IPS-18c (cell line): ENCODE data around the gene OTOP2.
"Not testable (repeated sequence)": the region's sequence is repeated elsewhere in the genome, so short reads cannot be mapped to it uniquely, and the experiment has no call there.

ENCODE experiments used
- H3K4me3 ChIP-seq: 2 replicates; pipeline ENCODE4 v1.7.0; 2013; ENCODE audit warnings: low read depth, mild to moderate bottlenecking, low read length, moderate library complexity; ENCODE audit not compliant: insufficient read depth
- H3K9me3 ChIP-seq: one replicate; pipeline ENCODE4 v1.6.1; 2013; ENCODE audit warnings: mild to moderate bottlenecking, low read length, moderate library complexity; ENCODE audit not compliant: control insufficient read depth, insufficient read depth

OTOP2 gene

DNA sequence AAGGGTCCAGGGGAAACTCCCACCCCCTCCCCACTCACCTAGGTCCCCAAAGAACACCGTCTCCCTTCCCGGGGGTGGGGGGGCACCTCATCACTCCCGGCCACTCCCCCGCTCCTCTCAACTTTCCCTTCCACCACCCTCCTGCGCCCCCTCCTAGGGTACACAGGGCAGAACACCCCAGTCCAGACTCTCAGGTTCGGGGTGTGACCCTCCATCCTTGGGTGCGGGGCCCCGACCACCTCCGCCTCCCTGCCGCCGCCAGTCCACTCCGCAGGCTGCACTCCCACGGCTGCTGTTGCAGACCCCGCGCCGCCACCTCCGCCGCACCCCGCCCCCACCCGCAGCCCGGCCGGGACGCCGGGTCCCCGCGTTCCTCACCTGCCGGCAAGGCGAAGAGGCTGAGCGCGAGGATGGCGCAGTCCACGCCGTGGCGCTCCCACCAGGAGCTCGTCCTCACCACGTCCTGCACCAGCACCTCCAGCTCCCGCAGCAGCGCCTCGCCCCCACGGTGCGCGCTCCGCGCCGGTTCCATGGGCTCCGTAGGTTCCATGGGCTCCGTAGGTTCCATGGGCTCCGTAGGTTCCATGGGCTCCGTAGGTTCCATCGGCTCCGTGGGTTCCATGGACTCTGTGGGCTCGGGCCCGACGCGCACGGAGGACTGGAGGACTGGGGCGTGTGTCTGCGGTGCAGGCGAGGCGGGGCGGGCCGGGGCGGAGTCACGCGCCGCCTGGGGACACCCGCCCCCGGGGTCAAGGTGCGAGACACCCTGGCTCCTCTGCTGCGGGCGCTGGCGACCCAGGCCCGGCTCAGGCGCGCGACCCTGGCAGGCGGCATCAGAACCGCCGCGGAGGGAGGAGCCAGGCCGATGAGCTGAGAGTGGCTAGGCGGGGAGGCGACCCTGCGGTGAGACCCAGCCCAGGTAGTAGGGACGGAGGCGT lies 30.8 kb upstream of the OTOP2 start, which contains the start of gene FADS6:
Gene FADS6, minus strand, starts transcription at position 660 of the 938 bp plus-strand sequence. Its CDS starts 38 bp downstream, at position 622.
- no peaks in the 10 kb centered on the region for H3K9me3 ChIP-seq
- H3K4me3 ChIP-seq = peak within 1 kb of the TSS; percentile 58

DNA sequence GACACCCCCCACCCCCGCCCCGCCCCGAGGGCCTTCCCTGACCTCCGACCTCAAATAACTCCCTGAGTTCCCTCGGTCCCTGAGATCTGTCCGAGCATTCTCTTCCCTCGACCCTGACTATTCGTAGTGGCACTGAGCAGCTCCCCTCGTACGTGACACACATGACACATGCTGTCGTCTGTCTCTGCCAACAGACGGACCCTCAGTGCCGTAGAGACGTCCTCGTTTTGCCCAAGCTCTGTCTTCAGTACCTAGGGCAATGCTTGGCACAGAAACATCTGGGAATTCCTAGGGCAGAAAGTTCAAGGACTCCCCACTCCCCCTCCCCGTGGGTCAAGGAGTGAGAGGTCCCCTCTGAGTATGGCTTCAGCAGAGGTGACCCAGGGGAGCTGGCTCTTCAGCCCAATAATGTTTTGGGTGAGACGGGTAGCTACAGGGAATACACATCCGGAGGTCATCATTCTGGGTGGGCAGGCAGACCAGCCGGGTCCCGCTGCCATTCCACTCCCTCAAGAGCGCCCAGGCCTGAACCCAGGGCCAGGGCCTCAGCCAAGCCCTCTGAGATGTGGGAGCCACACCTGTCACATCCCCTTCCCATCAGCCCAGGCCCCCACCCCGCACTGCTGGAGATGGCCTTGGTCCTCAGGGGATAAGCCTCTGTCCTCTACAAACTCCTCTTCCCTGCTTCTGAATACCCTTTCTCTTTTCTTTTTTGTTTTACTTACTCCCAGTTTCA lies 30.0 kb upstream of the OTOP2 start:
- H3K9me3 ChIP-seq = no peaks in the 10 kb centered on the region
- H3K4me3 ChIP-seq = peak overlapping the region; percentile 58

DNA sequence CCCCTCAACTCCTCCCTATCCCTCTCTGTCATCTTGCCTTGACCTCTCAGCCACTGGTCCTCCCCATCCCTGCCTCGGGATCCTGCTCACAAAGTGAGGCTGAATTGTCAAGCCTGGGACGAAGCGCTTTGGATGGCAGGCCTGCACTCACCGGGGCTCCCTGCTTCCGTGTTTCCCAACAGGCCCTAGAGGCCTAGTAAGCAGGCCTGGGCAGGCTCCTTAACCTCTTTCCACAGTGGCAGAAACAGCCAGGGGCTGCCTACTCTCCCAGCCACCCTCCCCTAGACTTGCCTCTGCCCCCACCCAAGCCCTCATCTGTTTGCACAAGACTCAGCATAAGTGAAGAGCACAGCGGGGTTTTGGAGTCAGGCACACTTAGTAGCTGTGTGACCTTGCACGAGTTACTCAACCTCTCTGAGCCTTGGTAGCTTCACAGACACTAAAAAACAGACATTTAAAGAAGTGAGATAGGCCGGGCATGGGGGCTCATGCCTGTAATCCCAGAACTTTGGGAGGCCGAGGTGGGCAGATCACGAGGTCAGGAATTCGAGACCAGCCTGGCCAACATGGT lies 25.6 kb upstream of the OTOP2 start:
- H3K4me3 ChIP-seq = no peak overlapping the region

GRCh38 chr17:74900208-74900607 lies 23.9 kb upstream of the OTOP2 start:
- Histone ChIP-seq H3K9me3 (no peaks in the 10 kb centered on the region), H3K4me3 (no peak overlapping the region)

More for the DNA sequence above, 25.6 kb upstream of the OTOP2 start:
- no peaks in the 10 kb centered on the region for H3K9me3 ChIP-seq

- Histone ChIP-seq H3K4me3 (no peak overlapping the region), H3K9me3 (no peaks in the 10 kb centered on the region)
These were observed 22.5 kb upstream of the OTOP2 start for GRCh38 chr17:74901353-74902135.

- Histone ChIP-seq H3K9me3 (no peaks in the 10 kb centered on the region), H3K4me3 (no peak overlapping the region)
These were observed 21.0 kb upstream of the OTOP2 start for GRCh38 chr17:74903034-74903433.

DNA sequence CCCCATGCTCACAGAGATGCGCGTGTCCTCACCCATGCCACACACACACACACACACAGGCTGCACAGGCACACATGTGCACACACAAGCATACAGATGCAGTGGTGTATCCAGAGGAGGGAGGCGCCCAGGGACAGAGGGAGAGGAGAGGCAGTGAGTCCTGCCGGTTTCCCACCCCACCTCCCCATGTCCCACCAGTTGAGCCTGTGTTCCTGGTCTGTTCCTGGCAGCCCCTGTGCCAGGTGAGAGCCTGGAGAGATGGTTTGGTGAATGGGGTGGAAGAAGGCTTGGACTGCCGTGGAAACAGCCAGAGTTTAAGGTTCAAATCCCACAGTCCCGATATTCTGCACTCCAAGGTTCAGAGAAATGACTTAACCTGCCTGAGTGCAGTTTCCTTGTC lies 20.4 kb upstream of the OTOP2 start:
- H3K9me3 ChIP-seq = no peaks in the 10 kb centered on the region
- H3K4me3 ChIP-seq = no peak overlapping the region

- H3K4me3 ChIP-seq = no peak overlapping the region
- H3K9me3 ChIP-seq = no peaks in the 10 kb centered on the region
These were observed 19.2 kb upstream of the OTOP2 start for GRCh38 chr17:74904687-74905409.

GRCh38 chr17:74906214-74906793 lies 17.8 kb upstream of the OTOP2 start:
- H3K4me3 ChIP-seq, H3K9me3 ChIP-seq: not testable (repeated sequence)

GRCh38 chr17:74907012-74907411 lies 17.1 kb upstream of the OTOP2 start:
- Histone ChIP-seq H3K9me3 (no peaks in the 10 kb centered on the region), H3K4me3 (no peak overlapping the region)

GRCh38 chr17:74909097-74909496 lies 15.0 kb upstream of the OTOP2 start:
- not testable (repeated sequence) for H3K4me3 ChIP-seq

DNA sequence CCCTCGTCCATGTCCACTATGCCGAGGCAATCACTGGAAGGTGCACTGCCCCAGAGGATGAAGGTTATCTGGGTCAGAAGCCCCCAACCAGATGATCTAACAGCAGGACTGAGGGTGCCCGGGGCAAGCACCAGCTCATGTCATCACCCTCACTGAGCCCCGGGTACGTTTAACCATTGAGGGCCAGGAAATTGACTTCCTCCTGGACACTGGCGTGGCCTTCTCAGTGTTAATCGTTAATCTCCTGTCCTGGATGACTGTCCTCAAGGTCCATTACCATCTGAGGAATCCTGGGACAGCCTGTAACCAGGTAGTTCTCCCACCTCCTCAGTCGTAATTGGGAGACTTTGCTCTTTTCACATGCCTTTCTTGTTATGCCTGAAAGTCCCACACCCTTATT lies 12.7 kb upstream of the OTOP2 start:
- H3K4me3 ChIP-seq = not testable (repeated sequence)

More at GRCh38 chr17:74909097-74909496, 15.0 kb upstream of the OTOP2 start:
- not testable (repeated sequence) for H3K9me3 ChIP-seq

DNA sequence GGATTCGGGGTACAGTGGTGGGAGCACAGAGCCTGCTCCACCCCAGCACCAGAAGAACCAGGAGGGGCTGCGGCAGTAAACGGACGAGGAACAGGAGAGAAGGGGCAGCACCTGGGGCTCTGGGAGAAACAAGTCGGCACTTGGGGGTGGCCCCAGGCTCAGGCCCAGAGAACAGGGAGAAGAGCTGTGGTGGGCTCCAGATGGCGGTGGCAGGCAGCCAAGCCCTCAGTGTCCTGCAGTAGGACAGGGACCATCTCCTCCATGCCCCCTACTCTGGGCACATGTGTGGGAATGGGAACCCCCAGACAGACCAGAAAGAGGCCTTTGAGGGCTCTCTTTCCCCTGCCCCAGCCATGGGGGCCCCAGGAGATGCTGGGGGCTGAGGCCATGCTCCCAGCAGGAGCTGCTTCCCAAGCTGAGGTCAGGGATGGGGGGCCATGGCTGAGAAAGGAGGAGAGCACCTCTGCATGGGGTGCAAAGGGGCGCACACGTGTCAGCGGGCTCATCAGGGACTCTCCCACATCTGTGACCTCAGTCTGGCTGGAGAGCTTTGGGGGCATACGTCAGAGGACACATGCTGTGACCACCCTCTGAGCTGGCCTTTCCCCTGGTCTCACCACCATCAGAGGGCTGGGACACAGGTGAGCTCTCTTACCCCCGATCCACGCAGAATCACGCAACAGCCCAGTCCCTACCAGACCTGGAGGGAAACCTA lies 7.8 kb upstream of the OTOP2 start:
- Histone ChIP-seq H3K4me3 (no peak overlapping the region), H3K9me3 (no peaks in the 10 kb centered on the region)

More for the DNA sequence above, 12.7 kb upstream of the OTOP2 start:
- not testable (repeated sequence) for H3K9me3 ChIP-seq

GRCh38 chr17:74916851-74917199 lies 7.2 kb upstream of the OTOP2 start:
- no peak overlapping the region for H3K4me3 ChIP-seq
- H3K9me3 ChIP-seq = no peaks in the 10 kb centered on the region

- no peak overlapping the region for H3K4me3 ChIP-seq
- no peaks in the 10 kb centered on the region for H3K9me3 ChIP-seq
These were observed 6.6 kb upstream of the OTOP2 start for GRCh38 chr17:74917430-74917829.

DNA sequence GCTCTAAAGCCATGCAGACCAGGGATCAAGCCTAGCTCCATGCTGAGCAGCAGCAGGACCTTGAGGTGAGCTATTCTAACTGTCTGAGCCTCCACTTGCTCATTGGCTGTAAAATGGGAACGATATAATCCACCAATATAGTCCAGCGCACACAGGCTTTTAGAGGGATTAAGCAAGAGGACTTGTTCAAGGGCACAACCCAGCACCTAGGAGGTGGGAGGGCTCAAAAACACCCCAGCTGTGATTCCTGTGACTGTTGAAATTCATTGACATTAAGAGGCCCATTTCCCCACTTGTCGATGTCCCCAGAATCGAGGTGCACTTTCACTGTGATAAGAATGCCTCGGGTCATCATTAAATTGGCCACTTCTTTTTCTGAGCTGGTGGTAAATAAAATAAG lies 5.2 kb upstream of the OTOP2 start:
- Histone ChIP-seq H3K9me3 (no peaks in the 10 kb centered on the region), H3K4me3 (no peak overlapping the region)
